ENCODE data around the gene SPRY1. TPM values are rescaled to one million over a fixed set of nuclear protein-coding genes. Genes with fewer than 3 reads are reported as not detected.

SPRY1 gene
- total RNA-seq, 6 experiments from 2014 or later, result 9.3 to 16.1 (median 14.3) TPM

GRCh38 chr4:123450393-123450792 lies 53.8 kb downstream of the SPRY1 start:
- Histone ChIP-seq H3K9me3 (no peaks in the 10 kb centered on the region), H3K4me3 (no peak overlapping the region), H3K4me1 (no peaks in the 10 kb centered on the region), H3K27me3 (no peaks in the 10 kb centered on the region), H3K27ac (no peak overlapping the region), H3K36me3 (no peaks in the 10 kb centered on the region)
- intact Hi-C loops (cut with DNase I), result no loop called here
- ATAC-seq, result no peak
- DNase-seq, result no peak
- no peak for TF ChIP-seq CTCF (IDR thresholded peaks at IDR 0.05)
- no peak for TF ChIP-seq POLR2A (IDR thresholded peaks at IDR 0.05)

- TF ChIP-seq POLR2A (IDR thresholded peaks at IDR 0.05) (no peak), CTCF (IDR thresholded peaks at IDR 0.05) (no peak)
- no peak overlapping the region for H3K27ac ChIP-seq
- peak in 2 of 4 donors; percentile 77 to 90 for ATAC-seq
Observed at GRCh38 chr4:123452616-123453015, 56.0 kb downstream of the SPRY1 start.

GRCh38 chr4:123453061-123453680 lies 56.6 kb downstream of the SPRY1 start:
- intact Hi-C loops (cut with DNase I), result no loop called here
- 86% methylated on average over 3 of the region's 3 CpGs for WGBS (ENCODE audit: insufficient coverage, low coverage, low lambda C conversion rate, missing lambda C conversion rate)
- ATAC-seq (peak in 1 of 4 donors; percentile 32), DNase-seq (no peak)
- Histone ChIP-seq H3K9me3 (no peaks in the 10 kb centered on the region), H3K27me3 (no peaks in the 10 kb centered on the region), H3K27ac (no peak overlapping the region), H3K4me1 (no peaks in the 10 kb centered on the region), H3K4me3 (no peak overlapping the region), H3K36me3 (no peaks in the 10 kb centered on the region)
- TF ChIP-seq POLR2A (IDR thresholded peaks at IDR 0.05) (no peak), CTCF (IDR thresholded peaks at IDR 0.05) (no peak)

More at GRCh38 chr4:123452616-123453015, 56.0 kb downstream of the SPRY1 start:
- no peaks in the 10 kb centered on the region for H3K36me3 ChIP-seq
- H3K4me3 ChIP-seq, result no peak overlapping the region
- peak in 1 of 3 donors; percentile 66 for DNase-seq
- intact Hi-C loops (cut with DNase I), result no loop called here
- no peaks in the 10 kb centered on the region for H3K9me3 ChIP-seq
- H3K27me3 ChIP-seq, result no peaks in the 10 kb centered on the region
- H3K4me1 ChIP-seq, result no peaks in the 10 kb centered on the region
